Caco-2 (cell line): Measurements from ENCODE around the gene PDZD7. TPM values are rescaled to one million over a fixed set of nuclear protein-coding genes. Genes with fewer than 3 reads are reported as not detected.

Experiments used
- BruUV-seq: library from RNA; stranded (reverse); fragments of 400-500 nt; replicated peaks from 2 replicates; lab custom pipeline; 2021; lab: Mats Ljungman, UMichigan
- CTCF ChIA-PET: fragments of 300-600 bp; sonication (Branson Sonifier 250); formaldehyde crosslinking; loops from one replicate; lab custom pipeline; 2022; ENCODE audit warnings: antibody characterized with exemption; lab: Charles Lee
- POLR2A ChIA-PET: fragments of 300-600 bp; sonication (Branson Sonifier 250); formaldehyde crosslinking; loops from one replicate; lab custom pipeline; 2022; ENCODE audit warnings: antibody characterized with exemption; lab: Charles Lee
- DNase-seq, 2 experiments: peaks; one replicate each; pipeline versions ENCODE4 v3.0.0 to v3.0.0-alpha.2; 2020 to 2022
- H3K27me3 ChIP-seq: replicated peaks from 2 replicates; pipeline ENCODE4 v1.6.0; 2011; ENCODE audit warnings: low read length; ENCODE audit not compliant: control insufficient read depth, insufficient read depth
- H3K36me3 ChIP-seq: 2 replicates; pipeline ENCODE4 v1.5.1; 2011; ENCODE audit warnings: low read length; ENCODE audit not compliant: control insufficient read depth, insufficient read depth
- H3K4me1 ChIP-seq: fragments of 250-450 bp; sonication (Bioruptor Pico); 2 replicates; pipeline ENCODE4 v1.5.1; 2020; ENCODE audit warnings: mild to moderate bottlenecking
- H3K4me3 ChIP-seq: 2 replicates; pipeline ENCODE4 v1.5.1; 2011; ENCODE audit warnings: low read depth, mild to moderate bottlenecking, control low read depth, low read length
- H3K9me3 ChIP-seq: fragments of 250-450 bp; sonication (Bioruptor Pico); 2 replicates; pipeline ENCODE4 v1.5.1; 2020; ENCODE audit warnings: mild to moderate bottlenecking, moderate library complexity
- H3K27ac Mint-ChIP-seq: one replicate; pipeline ENCODE4 v1.8.0; 2022; ENCODE audit warnings: mixed read lengths; ENCODE audit not compliant: unreplicated experiment
- H3K27me3 Mint-ChIP-seq: one replicate; pipeline ENCODE4 v1.8.0; 2022; ENCODE audit warnings: mixed read lengths; ENCODE audit not compliant: insufficient read depth, unreplicated experiment
- H3K36me3 Mint-ChIP-seq: one replicate; pipeline ENCODE4 v1.8.0; 2022; ENCODE audit warnings: mild to moderate bottlenecking, mixed read lengths; ENCODE audit not compliant: insufficient read depth, unreplicated experiment
- H3K4me1 Mint-ChIP-seq: one replicate; pipeline ENCODE4 v1.8.0; 2022; ENCODE audit warnings: low read depth, mixed read lengths; ENCODE audit not compliant: unreplicated experiment
- H3K4me3 Mint-ChIP-seq: one replicate; pipeline ENCODE4 v1.8.0; 2022; ENCODE audit warnings: mild to moderate bottlenecking, moderate library complexity, mixed read lengths; ENCODE audit not compliant: unreplicated experiment
- H3K9me3 Mint-ChIP-seq: one replicate; pipeline ENCODE4 v1.8.0; 2022; ENCODE audit warnings: mixed read lengths; ENCODE audit not compliant: unreplicated experiment
- intact Hi-C: fragments of 100-400 bp; cut with micrococcal nuclease; formaldehyde crosslinking; loops from one replicate; pipeline ENCODE4 v1.10.0; 2022; ENCODE audit not compliant: unreplicated experiment
- total RNA-seq: library from RNA; stranded (reverse); gene quantifications from 2 replicates; pipeline ENCODE4 v1.2.3, GENCODE V29; 2022
- TF ChIP-seq, protein P1 (sequence below), 2 experiments: fragments of 200-600 bp in 1 of 2; IDR thresholded peaks; 1 replicate in 1 of 2; 2 replicates in 1 of 2; pipeline versions ENCODE4 v1.5.1 to v1.8.0; 2011 to 2022; ENCODE audit warnings: antibody characterized with exemption in 1 of 2, control low read depth in 1 of 2, inconsistent platforms in 1 of 2, low read depth in 1 of 2, low read length in 1 of 2, mild to moderate bottlenecking in 1 of 2, moderate library complexity in 1 of 2; ENCODE audit not compliant: insufficient read depth in 1 of 2, severe bottlenecking in 1 of 2, unreplicated experiment in 1 of 2

The PDZD7 gene
- total RNA-seq, 1 experiment from 2014 or later, result 1.5 TPM

DNA sequence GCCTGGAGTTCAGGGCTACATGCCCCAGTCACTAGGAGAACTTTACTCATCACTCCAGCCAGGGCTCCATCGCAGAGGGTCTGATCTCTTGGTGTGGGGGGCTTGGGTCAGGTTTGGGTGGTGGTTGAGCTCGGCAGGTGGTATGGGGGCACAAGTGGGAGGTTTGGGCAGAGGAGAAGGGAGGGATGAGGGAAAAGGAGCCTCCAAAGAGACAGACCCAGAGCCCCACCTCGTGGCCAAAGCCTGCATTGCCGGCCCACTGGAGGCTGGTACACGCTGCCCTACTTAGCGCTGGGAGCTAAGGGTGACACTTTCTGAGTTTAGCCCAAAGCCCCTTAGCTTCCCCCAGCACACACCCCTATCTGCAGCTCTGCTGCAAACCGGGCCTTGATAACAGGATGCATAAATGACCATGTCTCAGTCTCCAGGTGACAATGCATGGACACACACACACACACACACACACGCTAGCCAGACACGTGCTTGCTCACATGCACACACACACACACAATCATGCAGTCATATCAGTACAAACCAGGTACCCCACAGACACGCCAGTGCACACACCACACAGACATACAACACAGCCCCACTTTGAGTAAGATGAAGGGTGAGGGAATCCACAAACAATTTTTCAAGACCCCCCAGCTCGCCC, 16.6 kb downstream of the PDZD7 start:
- Mint-ChIP-seq H3K4me3 (no peak overlapping the region), H3K4me1 (peaks cover 20% of the 10 kb centered on the region), H3K36me3 (no peaks in the 10 kb centered on the region), H3K9me3 (no peaks in the 10 kb centered on the region), H3K27ac (no peak overlapping the region), H3K27me3 (no peaks in the 10 kb centered on the region)
- H3K27me3 ChIP-seq, result no peaks in the 10 kb centered on the region
- H3K4me1 ChIP-seq, result peaks cover 11% of the 10 kb centered on the region; the same call in 1 of the 2 replicates
- BruUV-seq, result no TSS peak
- ChIA-PET POLR2A (interaction anchor here (0.6 to 0.7 kb wide), 2 partner anchors 16 to 44 kb away, joined by 3 to 5 read pairs; partner anchors contain the start of gene PDZD7), CTCF (interaction anchor here (0.5 to 2.5 kb wide), 16 partner anchors 10 to 271 kb away, joined by 3 to 58 read pairs (median 4); partner anchors contain the start of genes LZTS2, PDZD7, SEMA4G and SFXN3)
- no peak overlapping the region for H3K4me3 ChIP-seq
- intact Hi-C loops, result loop anchor here (5.0 kb wide), 3 partner anchors 82 to 452 kb away; no protein-coding TSS in a partner anchor
- H3K36me3 ChIP-seq, result no peaks in the 10 kb centered on the region
- TF ChIP-seq, protein P1, sequence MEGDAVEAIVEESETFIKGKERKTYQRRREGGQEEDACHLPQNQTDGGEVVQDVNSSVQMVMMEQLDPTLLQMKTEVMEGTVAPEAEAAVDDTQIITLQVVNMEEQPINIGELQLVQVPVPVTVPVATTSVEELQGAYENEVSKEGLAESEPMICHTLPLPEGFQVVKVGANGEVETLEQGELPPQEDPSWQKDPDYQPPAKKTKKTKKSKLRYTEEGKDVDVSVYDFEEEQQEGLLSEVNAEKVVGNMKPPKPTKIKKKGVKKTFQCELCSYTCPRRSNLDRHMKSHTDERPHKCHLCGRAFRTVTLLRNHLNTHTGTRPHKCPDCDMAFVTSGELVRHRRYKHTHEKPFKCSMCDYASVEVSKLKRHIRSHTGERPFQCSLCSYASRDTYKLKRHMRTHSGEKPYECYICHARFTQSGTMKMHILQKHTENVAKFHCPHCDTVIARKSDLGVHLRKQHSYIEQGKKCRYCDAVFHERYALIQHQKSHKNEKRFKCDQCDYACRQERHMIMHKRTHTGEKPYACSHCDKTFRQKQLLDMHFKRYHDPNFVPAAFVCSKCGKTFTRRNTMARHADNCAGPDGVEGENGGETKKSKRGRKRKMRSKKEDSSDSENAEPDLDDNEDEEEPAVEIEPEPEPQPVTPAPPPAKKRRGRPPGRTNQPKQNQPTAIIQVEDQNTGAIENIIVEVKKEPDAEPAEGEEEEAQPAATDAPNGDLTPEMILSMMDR (IDR thresholded peaks at IDR 0.05; ENCODE audit: insufficient read depth in 1 of 2, low read depth in 1 of 2, low read length in 1 of 2, severe bottlenecking in 1 of 2, unreplicated experiment in 1 of 2), result peak; percentile 82 to 96
- peak; percentile 81 to 89 for DNase-seq
- no peaks in the 10 kb centered on the region for H3K9me3 ChIP-seq

DNA sequence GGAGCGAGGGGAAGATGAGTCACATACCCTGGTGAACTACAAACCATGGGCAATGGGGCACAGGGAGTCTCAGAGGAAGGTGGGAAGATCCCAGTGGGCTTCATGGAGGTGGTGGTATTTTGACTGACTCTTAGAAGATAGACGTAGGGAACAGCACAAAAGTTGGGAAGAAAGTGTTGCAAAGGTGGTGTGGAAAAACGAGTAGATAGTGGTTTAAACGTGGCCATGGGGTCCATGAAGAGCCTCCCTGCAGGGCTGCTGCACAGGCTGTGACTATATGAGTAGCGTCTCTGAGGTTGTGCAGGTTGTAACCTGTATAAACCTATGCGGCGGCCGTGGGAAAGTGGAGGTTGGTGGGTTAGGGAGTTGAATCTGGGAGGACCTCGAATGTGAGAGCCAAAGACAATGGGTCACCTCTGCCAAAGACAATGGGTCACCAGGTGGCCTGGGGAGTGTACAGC, 17.5 kb downstream of the PDZD7 start:
- Mint-ChIP-seq H3K36me3 (no peaks in the 10 kb centered on the region), H3K4me3 (no peak overlapping the region), H3K4me1 (peaks cover 17% of the 10 kb centered on the region), H3K9me3 (no peaks in the 10 kb centered on the region), H3K27ac (peak overlapping the region; percentile 2), H3K27me3 (no peaks in the 10 kb centered on the region)
- Histone ChIP-seq H3K4me3 (no peak overlapping the region), H3K9me3 (no peaks in the 10 kb centered on the region), H3K27me3 (no peaks in the 10 kb centered on the region), H3K36me3 (no peaks in the 10 kb centered on the region), H3K4me1 (peaks cover 4% of the 10 kb centered on the region; the same call in 1 of the 2 replicates)
- BruUV-seq, result no TSS peak
- no peak for DNase-seq
- TF ChIP-seq, protein P1 (IDR thresholded peaks at IDR 0.05; ENCODE audit: insufficient read depth in 1 of 2, low read depth in 1 of 2, low read length in 1 of 2, severe bottlenecking in 1 of 2, unreplicated experiment in 1 of 2), result no peak
- ChIA-PET POLR2A (no interaction called here), CTCF (interaction anchor here (0.8 to 2.5 kb wide), 4 partner anchors 17 to 135 kb away, joined by 3 to 58 read pairs (median 15); partner anchors contain the start of genes LZTS2, PDZD7, SEMA4G and SFXN3)
- intact Hi-C loops, result loop anchor here (1.0 to 5.0 kb wide), 5 partner anchors 16 to 451 kb away; no protein-coding TSS in a partner anchor

DNA sequence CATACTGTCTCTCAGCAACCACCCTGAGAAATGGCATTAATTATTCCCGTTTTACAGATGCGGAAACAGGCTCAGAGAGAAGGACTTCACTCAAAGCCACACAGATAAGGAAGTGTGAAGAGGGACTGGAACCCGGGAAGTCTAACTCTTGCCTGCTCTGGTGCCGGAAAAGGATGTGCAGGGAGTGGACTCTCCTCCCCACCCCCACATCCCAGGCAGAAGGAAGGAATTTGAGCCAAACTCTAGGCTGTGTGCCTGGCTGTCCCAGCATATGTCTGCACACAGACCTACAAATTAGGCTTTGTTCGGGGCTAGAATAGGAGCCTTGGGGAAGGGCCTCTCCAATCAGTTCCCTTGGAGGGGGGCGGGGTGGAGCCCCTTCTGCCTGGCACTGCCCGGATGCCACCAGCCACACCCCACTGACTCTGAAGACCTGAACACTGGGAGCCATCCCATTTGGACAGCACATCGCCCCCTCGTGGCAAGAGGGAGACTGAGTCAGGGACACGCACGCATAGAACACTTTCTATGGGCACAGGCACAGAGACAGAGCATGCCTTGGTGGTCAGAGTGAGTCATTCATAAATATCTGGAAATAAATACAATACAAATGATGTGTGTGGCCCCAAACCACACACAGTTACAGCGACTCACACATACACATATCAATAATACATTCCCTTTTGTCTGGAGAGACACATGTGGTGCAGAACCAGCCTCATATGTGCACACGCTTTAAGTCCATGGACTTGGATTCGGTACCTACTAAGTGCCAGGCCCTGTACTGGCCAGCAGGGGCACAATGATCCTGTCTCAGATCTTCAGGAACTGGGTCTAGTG, 18.2 kb downstream of the PDZD7 start:
- Mint-ChIP-seq H3K4me1 (peaks cover 15% of the 10 kb centered on the region), H3K27me3 (no peaks in the 10 kb centered on the region), H3K27ac (peak overlapping the region; percentile 2), H3K9me3 (no peaks in the 10 kb centered on the region), H3K4me3 (no peak overlapping the region), H3K36me3 (no peaks in the 10 kb centered on the region)
- TF ChIP-seq, protein P1 (IDR thresholded peaks at IDR 0.05; ENCODE audit: insufficient read depth in 1 of 2, low read depth in 1 of 2, low read length in 1 of 2, severe bottlenecking in 1 of 2, unreplicated experiment in 1 of 2), result peak; percentile 72 to 84
- peak; percentile 84 to 85 for DNase-seq
- CTCF ChIA-PET, result interaction anchor here (1.5 to 1.9 kb wide), 4 partner anchors 10 to 47 kb away, joined by 7 to 11 read pairs (median 10); partner anchors contain the start of genes LZTS2, PDZD7 and SFXN3
- no peak overlapping the region for H3K4me3 ChIP-seq
- POLR2A ChIA-PET, result no interaction called here
- no peaks in the 10 kb centered on the region for H3K36me3 ChIP-seq
- no peaks in the 10 kb centered on the region for H3K27me3 ChIP-seq
- H3K4me1 ChIP-seq, result no peaks in the 10 kb centered on the region
- H3K9me3 ChIP-seq, result no peaks in the 10 kb centered on the region
- intact Hi-C loops, result loop anchor here (1.0 to 5.0 kb wide), 5 partner anchors 15 to 450 kb away; no protein-coding TSS in a partner anchor
- BruUV-seq, result no TSS peak
